Measurements from ENCODE around the gene GTPBP1.

- TF ChIP-seq CTCF (IDR thresholded peaks at IDR 0.05) (no peak), EZH2 (IDR thresholded peaks at IDR 0.05; ENCODE audit: borderline replicate concordance, insufficient read depth, low read depth, low read length, poor library complexity, severe bottlenecking) (no peak)
These were observed 69.9 kb downstream of the GTPBP1 start for GRCh38 chr22:38775656-38776055.
